ENCODE data around the gene FGG. TPM values are rescaled to one million over a fixed set of nuclear protein-coding genes. Genes with fewer than 3 reads are reported as not detected.
"Not testable (repeated sequence)": the region's sequence is repeated elsewhere in the genome, so short reads cannot be mapped to it uniquely, and the experiment has no call there.

FGG gene
- total RNA-seq, 1 experiment from 2014 or later: not detected

- no peak for DNase-seq (ENCODE audit: low read depth)
These were observed 623 bp downstream of the FGG start for GRCh38 chr4:154611833-154612232.

- DNase-seq (ENCODE audit: low read depth): no peak
These were observed 1.9 kb downstream of the FGG start for GRCh38 chr4:154610582-154610981.

GRCh38 chr4:154609532-154609931 is 2.9 kb downstream of the FGG start:
- DNase-seq (ENCODE audit: low read depth): no peak

GRCh38 chr4:154608361-154609252 is 3.8 kb downstream of the FGG start:
- DNase-seq (ENCODE audit: low read depth): no peak

DNA sequence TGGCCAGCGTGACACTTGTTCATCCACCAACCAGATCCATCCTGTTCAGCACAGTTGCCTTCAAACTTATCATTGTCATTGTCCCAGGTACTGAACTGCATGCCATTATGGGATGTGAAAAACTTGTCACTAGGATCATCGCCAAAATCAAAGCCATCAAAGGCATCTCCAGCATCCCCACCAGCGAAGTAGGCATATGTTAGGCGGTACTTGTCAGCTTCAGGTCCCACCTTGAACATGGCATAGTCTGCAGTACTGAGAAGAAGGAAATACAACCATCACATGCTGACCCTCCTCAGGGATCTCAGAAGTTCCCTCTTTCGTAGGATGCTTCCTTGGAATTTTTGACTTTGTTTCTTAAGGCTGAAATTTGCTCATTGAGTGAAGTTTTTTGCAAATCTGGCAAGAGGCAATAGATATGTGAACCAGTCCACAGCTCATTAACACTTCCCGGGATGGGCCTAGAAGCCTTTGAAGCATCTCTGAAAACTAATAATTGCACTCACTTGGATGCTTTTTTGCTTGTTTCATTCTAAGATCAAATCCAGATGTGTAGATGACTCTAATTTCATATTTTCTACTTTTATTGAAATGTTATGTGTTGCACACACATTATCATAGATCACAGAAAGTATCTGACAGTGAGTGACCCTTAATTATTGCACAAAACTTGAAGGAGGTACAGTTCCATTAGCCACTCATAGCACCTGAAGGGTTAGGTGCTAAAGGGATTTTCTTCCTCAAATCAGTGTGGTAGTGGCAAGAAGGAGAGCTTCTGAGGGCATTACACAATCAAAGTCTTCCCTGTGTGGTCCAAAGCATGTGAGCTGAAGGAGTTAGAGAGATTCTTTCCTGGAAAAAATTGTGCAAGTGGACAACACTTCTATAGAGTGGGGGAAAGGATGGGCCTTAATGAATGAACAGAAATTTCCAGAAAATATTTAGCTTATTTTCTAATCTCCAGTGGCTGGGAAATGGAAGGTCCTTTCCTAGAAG is 5.4 kb downstream of the FGG start:
- DNase-seq (ENCODE audit: low read depth): no peak

DNA sequence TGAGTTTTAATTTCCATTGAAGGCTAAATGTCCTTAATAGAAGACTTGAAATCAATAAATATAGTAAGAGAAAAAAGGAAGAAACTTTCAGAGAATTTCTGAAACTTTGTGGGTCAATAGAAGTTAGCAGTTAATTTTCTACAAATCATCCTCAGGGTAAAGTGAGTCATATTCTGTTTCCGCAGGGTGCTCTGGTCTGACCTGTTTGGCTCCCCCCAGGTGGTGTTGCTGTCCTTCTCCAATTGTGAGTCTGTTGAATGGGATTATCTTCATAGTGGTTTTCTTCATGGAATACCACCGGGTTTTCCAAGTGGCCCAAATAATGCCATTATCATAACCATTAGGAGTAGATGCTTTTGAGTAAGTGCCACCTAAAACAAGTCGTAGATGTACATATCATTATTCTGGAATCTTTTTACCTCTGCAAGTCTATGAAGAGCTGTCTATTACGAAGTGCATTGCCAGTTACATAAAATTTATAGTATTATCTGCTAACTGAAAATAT is 7.7 kb downstream of the FGG start:
- DNase-seq (ENCODE audit: low read depth): no peak

GRCh38 chr4:154603033-154603943 is 9.2 kb downstream of the FGG start:
- no peak for DNase-seq (ENCODE audit: low read depth)

DNA sequence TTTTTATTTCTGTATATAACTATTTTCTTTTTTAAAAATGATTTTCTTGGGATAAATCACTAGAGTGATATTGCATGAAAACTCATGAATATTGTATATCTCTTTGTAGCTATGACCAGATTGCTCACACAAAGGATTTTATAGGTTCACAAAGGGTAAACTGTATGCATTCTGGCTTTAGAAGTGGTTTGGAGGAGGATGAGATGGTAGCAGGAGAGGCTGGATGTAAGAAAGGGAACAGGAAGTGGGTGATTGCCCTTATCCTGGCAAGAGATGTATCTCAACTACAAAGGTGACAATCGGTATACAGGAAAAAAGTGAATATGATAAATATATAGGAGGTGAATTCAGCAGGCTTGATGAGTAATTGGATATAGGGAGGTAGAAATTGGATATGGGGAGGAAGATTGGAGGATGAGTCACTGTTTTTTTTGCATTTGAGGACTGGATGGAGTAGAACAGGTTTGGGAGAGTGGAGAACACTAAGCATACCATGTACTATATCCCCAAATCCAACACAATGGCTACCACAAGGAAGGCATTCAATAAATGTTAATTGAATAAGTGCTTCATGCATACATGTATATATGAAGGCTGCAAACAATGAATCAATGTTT is 9.9 kb downstream of the FGG start:
- peak; percentile 16 for DNase-seq (ENCODE audit: low read depth)

DNA sequence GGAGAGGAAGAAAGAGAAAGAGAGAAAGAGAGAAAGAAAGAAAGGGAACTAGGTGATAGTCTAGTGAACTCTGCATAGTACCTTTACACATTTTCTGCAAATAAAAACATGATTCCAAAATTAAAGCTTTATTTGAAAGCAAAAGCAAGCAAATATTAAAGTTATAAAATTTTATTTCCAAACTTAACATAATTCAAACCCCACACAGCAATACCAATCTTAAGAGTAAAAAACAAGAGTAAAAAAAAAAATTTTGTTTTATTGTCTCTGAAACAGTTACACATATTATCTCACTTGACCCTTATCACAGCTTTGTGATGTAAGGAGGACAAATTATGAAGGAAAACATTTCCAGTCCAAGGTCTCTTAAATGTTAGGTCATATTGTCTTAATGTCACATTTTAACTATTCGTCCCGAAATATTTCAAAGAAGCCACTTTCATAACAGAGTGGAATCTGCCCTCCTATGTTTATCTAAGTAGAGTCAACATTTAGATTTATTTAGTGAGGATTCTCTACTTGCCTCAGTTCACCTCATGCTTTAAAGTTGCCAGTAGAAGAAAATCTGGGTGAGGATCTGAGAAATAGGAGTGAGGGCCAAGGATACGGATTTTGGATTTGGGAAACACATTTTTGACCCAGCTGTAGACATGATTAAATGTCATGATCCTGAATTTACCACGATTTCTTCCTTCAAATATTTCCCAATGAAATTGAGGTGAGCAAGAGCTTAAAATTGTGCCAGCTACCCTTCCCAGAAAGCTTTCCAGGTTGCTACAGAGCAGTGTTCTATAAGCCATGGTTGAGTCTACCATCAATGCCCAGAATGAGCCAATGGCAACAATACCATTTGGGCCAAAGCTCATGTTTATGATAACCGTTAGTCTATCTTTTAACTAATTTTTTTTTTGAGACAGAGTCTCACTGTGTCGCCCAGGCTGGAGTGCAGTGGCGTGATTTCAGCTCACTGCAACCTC is 14.4 kb downstream of the FGG start:
- no peak for DNase-seq (ENCODE audit: low read depth)

DNA sequence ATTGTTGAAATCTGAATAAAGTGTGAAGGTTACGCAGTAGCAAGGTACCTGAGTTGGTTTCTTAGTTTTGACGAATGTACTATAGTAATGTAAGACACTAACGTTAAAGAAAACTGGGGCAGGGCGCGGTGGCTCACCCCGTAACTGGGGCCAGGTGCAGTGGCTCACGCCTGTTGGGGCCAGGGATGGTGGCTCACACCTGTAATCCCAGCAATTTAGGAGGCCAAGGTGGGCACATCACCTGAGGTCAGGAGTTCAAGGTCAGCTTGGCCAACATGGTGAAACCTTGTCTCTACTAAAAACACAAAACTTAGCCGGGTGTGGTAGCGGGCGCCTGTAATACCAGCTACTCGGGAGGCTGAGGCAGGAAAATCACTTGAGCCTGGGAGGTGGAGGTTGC is 15.2 kb downstream of the FGG start:
- not testable (repeated sequence) for DNase-seq (ENCODE audit: low read depth)

GRCh38 chr4:154595807-154596206 is 16.6 kb downstream of the FGG start:
- no peak for DNase-seq (ENCODE audit: low read depth)

DNA sequence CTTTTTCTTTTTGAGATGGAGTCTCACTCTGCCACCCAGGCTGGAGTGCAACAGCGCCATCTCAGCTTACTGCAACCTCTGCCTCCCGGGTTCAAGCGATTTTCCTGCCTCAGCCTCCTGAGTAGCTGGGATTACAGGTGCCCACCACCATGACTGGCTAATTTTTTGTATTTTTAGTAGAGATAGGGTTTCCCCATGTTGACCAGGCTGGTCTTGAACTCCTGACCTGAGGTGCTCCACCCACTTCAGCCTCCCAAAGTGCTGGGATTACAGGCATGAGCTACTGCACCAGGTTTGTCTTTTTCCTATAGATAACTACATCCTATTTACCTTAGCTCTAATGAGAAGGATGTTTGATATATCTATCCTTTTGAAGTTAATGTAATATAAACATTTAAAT is 18.1 kb downstream of the FGG start:
- not testable (repeated sequence) for DNase-seq (ENCODE audit: low read depth)

DNA sequence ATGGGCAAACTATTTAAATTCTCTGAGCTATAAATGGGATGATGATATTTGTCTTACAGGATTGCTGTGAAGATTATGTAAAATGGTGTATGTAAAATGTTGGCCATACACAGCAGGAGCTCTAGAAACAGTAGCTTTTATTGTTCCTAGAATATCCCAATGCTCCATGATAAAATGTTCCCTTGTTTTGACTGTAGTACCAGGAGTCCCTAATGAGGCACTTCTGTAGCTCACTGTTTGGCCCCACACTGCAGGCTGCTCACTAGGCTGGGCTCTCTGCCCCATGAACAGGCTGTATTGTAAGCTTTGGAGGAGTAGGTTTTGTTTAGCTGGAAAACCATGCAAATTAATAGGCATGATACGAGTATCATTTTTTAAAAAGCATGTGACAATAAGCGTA is 18.6 kb downstream of the FGG start:
- no peak for DNase-seq (ENCODE audit: low read depth)

GRCh38 chr4:154591890-154592289 is 20.6 kb downstream of the FGG start:
- DNase-seq (ENCODE audit: low read depth): no peak

GRCh38 chr4:154590329-154591006 is 22.0 kb downstream of the FGG start, which contains the start of gene FGA:
Gene FGA, minus strand, starts transcription at chr4:154590742. Its CDS starts 55 bp downstream, at chr4:154590687.
- no peak for DNase-seq (ENCODE audit: low read depth)

GRCh38 chr4:154589296-154590197 is 22.9 kb downstream of the FGG start:
- DNase-seq (ENCODE audit: low read depth): no peak

GRCh38 chr4:154588198-154588597 is 24.3 kb downstream of the FGG start:
- no peak for DNase-seq (ENCODE audit: low read depth)

Measured in Daoy (cell line).